Measurements from ENCODE around the gene MMP28. TPM values are rescaled to one million over a fixed set of nuclear protein-coding genes. Genes with fewer than 3 reads are reported as not detected.

The MMP28 gene
- total and polyA plus RNA-seq, 2 of the 4 experiments (the other 2 are of a cell fraction) = 0.18 TPM; not detected in 1

DNA sequence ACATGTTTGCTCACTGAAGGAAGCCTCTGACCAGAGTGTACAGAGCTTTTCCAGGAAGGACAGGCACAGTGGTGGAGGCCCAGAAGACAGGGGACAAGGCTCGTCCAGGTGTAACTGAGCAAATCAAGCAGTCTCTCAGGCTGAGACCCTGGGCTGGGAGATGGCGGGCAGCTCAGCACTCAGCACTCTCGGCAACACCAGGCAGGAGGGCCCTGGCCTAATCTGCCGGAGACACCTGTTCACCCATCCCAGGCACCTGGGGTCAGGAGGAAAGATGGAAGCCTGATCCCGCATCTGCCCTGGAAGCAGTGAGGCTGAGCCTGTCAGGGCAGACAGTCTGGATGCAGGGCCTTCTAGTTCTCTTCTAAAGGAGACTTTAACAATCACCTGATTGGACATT is 59.2 kb downstream of the MMP28 start:
- DNase-seq (no peak), ATAC-seq (ENCODE audit: low read depth) (no peak)
- H3K4me2 ChIP-seq (ENCODE audit: low read depth, low read length) = no peak overlapping the region
- no peak overlapping the region for H2BK15ac ChIP-seq (ENCODE audit: low read depth, low read length)
- no peak overlapping the region for H3K4me3 ChIP-seq (ENCODE audit: insufficient read depth, low read depth, low read length)
- H3K36me3 ChIP-seq (ENCODE audit: control insufficient read depth, insufficient read depth, low read length) = no peaks in the 10 kb centered on the region
- H3K23ac ChIP-seq (ENCODE audit: low read depth, low read length) = no peak overlapping the region
- peaks cover under 1% of the 10 kb centered on the region for H3K4me1 ChIP-seq (ENCODE audit: control insufficient read depth, insufficient read depth, low read length)
- no peak overlapping the region for H2BK120ac ChIP-seq (ENCODE audit: low read depth, low read length)
- no peak overlapping the region for H3K27ac ChIP-seq (ENCODE audit: insufficient read depth, low read length)
- H2BK20ac ChIP-seq (ENCODE audit: low read depth, low read length) = no peak overlapping the region
- no peak overlapping the region for H2AFZ ChIP-seq (replicated peaks; ENCODE audit: low read length, poor library complexity)
- no peak overlapping the region for H4K5ac ChIP-seq (ENCODE audit: low read depth, low read length)
- no peaks in the 10 kb centered on the region for H3K9me3 ChIP-seq (ENCODE audit: control insufficient read depth, insufficient read depth, low read length)
- no peak overlapping the region for H3K18ac ChIP-seq (ENCODE audit: low read depth, low read length)
- 93% methylated on average over 3 of the region's 5 CpGs; no CpG with 5 or more reads in 1 of the 2 experiments for WGBS, 2 experiments (ENCODE audit: extremely low coverage in 2 of 2, insufficient read length in 1 of 2)
- no peak overlapping the region for H4K91ac ChIP-seq (ENCODE audit: insufficient read depth, low read depth, low read length)
- H3K9me1 ChIP-seq (ENCODE audit: insufficient read depth, low read length) = peaks cover 1% of the 10 kb centered on the region; the same call in 1 of the 2 replicates
- no peak overlapping the region for H2AK9ac ChIP-seq (replicated peaks; ENCODE audit: low read depth, low read length, poor library complexity)
- 0 out of 2 replicates have a peak, but pooled peaks cover 9% of the 10 kb centered on the region for H4K20me1 ChIP-seq (ENCODE audit: insufficient read depth, low read length)
- in situ Hi-C loops (cut with MboI; ENCODE audit: low sequenced_read_pairs) (loop anchor here (25.0 kb wide), 1 partner anchor 374 kb away; the partner anchor contains the start of gene SLFN11), dilution Hi-C loops (cut with HindIII; ENCODE audit: low sequenced_read_pairs, unreplicated experiment) (no loop called here), intact Hi-C loops (cut with micrococcal nuclease) (no loop called here)
- H2BK5ac ChIP-seq (ENCODE audit: low read depth, low read length, poor library complexity, severe bottlenecking) = no peak overlapping the region
- no peak overlapping the region for H3K56ac ChIP-seq (ENCODE audit: extremely low read depth, insufficient read depth, low read length)
- no peak overlapping the region for H3K9ac ChIP-seq (ENCODE audit: low read depth, low read length)
- no peak overlapping the region for H2AK5ac ChIP-seq (ENCODE audit: low read depth, low read length)
- H3K79me1 ChIP-seq (ENCODE audit: low read depth in 1 of 2, low read length in 2 of 2) = no peaks in the 10 kb centered on the region
- no TSS peak for BruUV-seq (replicated peaks)
- H4K8ac ChIP-seq (ENCODE audit: low read depth in 2 of 2, low read length in 2 of 2) = no peak overlapping the region
- H3K4ac ChIP-seq (ENCODE audit: low read depth, low read length) = no peak overlapping the region
- TF ChIP-seq RAD21 (IDR thresholded peaks at IDR 0.05; ENCODE audit: low read length) (no peak), NFE2L2 (IDR thresholded peaks at IDR 0.05; ENCODE audit: low read depth, low read length) (no peak), RFX5 (IDR thresholded peaks at IDR 0.05; ENCODE audit: low read depth, low read length) (no peak), BHLHE40 (IDR thresholded peaks at IDR 0.05; ENCODE audit: low read depth, low read length) (no peak), SMC3 (IDR thresholded peaks at IDR 0.05; ENCODE audit: low read depth, low read length) (no peak), CHD1 (IDR thresholded peaks at IDR 0.05; ENCODE audit: low read depth, low read length) (no peak), FOS (IDR thresholded peaks at IDR 0.05; ENCODE audit: low read depth, low read length) (no peak), MAFK (IDR thresholded peaks at IDR 0.05; ENCODE audit: low read depth, low read length) (no peak), MXI1 (IDR thresholded peaks at IDR 0.05; ENCODE audit: borderline replicate concordance, low read depth, low read length) (no peak)
- TF ChIP-seq, protein P1, sequence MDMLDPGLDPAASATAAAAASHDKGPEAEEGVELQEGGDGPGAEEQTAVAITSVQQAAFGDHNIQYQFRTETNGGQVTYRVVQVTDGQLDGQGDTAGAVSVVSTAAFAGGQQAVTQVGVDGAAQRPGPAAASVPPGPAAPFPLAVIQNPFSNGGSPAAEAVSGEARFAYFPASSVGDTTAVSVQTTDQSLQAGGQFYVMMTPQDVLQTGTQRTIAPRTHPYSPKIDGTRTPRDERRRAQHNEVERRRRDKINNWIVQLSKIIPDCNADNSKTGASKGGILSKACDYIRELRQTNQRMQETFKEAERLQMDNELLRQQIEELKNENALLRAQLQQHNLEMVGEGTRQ (IDR thresholded peaks at IDR 0.05; ENCODE audit: low read depth, low read length) = no peak
- CTCF ChIA-PET = interaction anchor here (0.6 kb wide), 1 partner anchor 197 kb away, joined by 3 read pairs; no protein-coding TSS in a partner anchor
- no peak overlapping the region for H3K14ac ChIP-seq (replicated peaks; ENCODE audit: low read depth, low read length)
- H3K27me3 ChIP-seq (ENCODE audit: control insufficient read depth, insufficient read depth, low read length) = peaks cover 22% of the 10 kb centered on the region
- POLR2A ChIA-PET (ENCODE audit: unreplicated experiment) = no interaction called here

Data from IMR-90 (cell line).